CD4-positive, alpha-beta T cell (primary cell): Measurements from ENCODE around the gene ARID1B. TPM values are rescaled to one million over a fixed set of nuclear protein-coding genes. Genes with fewer than 3 reads are reported as not detected.

ENCODE experiments used
- ATAC-seq: fragments of 200-7000 bp; cut with Tn5 transposase; one replicate; pipeline ENCODE4 v1.10.0; 2022; ENCODE audit warnings: mild to moderate bottlenecking; ENCODE audit not compliant: poor library complexity
- CTCF ChIA-PET: fragments of 350-600 bp; sonication (Branson Sonifier 250); formaldehyde crosslinking; loops from one replicate; lab custom pipeline; 2021; ENCODE audit warnings: antibody characterized with exemption, inconsistent platforms; lab: Charles Lee
- POLR2A ChIA-PET: fragments of 350-600 bp; sonication (Branson Sonifier 250); formaldehyde crosslinking; loops from one replicate; lab custom pipeline; 2021; ENCODE audit warnings: antibody characterized with exemption, inconsistent platforms; lab: Charles Lee
- DNase-seq, 14 experiments: peaks; one replicate each; pipeline ENCODE4 v3.0.0-alpha.2; 2013 to 2020; ENCODE audit warnings: mixed read lengths in 2 of 14
- H3K27ac ChIP-seq, 2 donors: one replicate each; pipeline versions ENCODE4 v1.5.1 to v1.7.0; 2013; ENCODE audit warnings: low read length in 2 of 2, low read depth in 1 of 2, mild to moderate bottlenecking in 1 of 2
- H3K27me3 ChIP-seq, 2 experiments: 1 replicate in 1 of 2; 2 replicates in 1 of 2; pipeline versions ENCODE4 v1.6.1 to v1.7.0; 2013; ENCODE audit warnings: low read length in 2 of 2, control low read depth in 1 of 2, mild to moderate bottlenecking in 1 of 2, moderate library complexity in 1 of 2; ENCODE audit not compliant: insufficient read depth in 2 of 2, control insufficient read depth in 1 of 2
- H3K36me3 ChIP-seq: one replicate; pipeline ENCODE4 v1.6.1; 2013; ENCODE audit warnings: low read length, control low read depth; ENCODE audit not compliant: insufficient read depth
- H3K4me1 ChIP-seq: one replicate; pipeline ENCODE4 v1.6.1; 2013; ENCODE audit warnings: low read length, control low read depth; ENCODE audit not compliant: insufficient read depth
- H3K4me3 ChIP-seq: one replicate; pipeline ENCODE4 v1.5.1; 2013; ENCODE audit warnings: mild to moderate bottlenecking, low read length, moderate library complexity
- H3K9me3 ChIP-seq, 2 experiments: 1 replicate in 1 of 2; 2 replicates in 1 of 2; pipeline versions ENCODE4 v1.6.1 to v1.7.0; 2013; ENCODE audit warnings: low read length in 2 of 2, mild to moderate bottlenecking in 2 of 2, control low read depth in 1 of 2, moderate library complexity in 1 of 2; ENCODE audit not compliant: control insufficient read depth in 1 of 2, insufficient read depth in 1 of 2
- H3K27ac Mint-ChIP-seq: one replicate; pipeline ENCODE4 v1.8.0; 2020; ENCODE audit warnings: mixed read lengths
- H3K27me3 Mint-ChIP-seq: one replicate; pipeline ENCODE4 v1.8.0; 2021; ENCODE audit warnings: mixed read lengths
- H3K36me3 Mint-ChIP-seq: one replicate; pipeline ENCODE4 v1.8.0; 2021; ENCODE audit warnings: low read depth, mixed read lengths
- H3K4me1 Mint-ChIP-seq: one replicate; pipeline ENCODE4 v1.8.0; 2021; ENCODE audit warnings: low read depth, mixed read lengths
- H3K4me3 Mint-ChIP-seq: one replicate; pipeline ENCODE4 v1.8.0; 2020; ENCODE audit warnings: mild to moderate bottlenecking, mixed read lengths
- H3K9me3 Mint-ChIP-seq: one replicate; pipeline ENCODE4 v1.8.0; 2020; ENCODE audit warnings: mixed read lengths
- CTCF ChIP-seq: fragments of 200-600 bp; IDR thresholded peaks from one replicate; pipeline ENCODE4 v1.8.0; 2022; ENCODE audit warnings: antibody characterized with exemption, mild to moderate bottlenecking
- intact Hi-C, 2 experiments: fragments of 100-400 bp; cut with DNase I in 1 of 2; cut with micrococcal nuclease in 1 of 2; formaldehyde crosslinking; loops; one replicate each; pipeline versions ENCODE4 v1.15.1 to v1.9.0; 2023 to 2025; cut with DNase I, micrococcal nuclease
- total RNA-seq, 174 experiments: library from RNA in 2 of 174; stranded (reverse) in 2 of 174; gene quantifications; one replicate each; pipeline ENCODE4 v1.2.3 and lab custom pipeline; 2021 to 2026

ARID1B gene
- total RNA-seq, 2 experiments from 2014 or later, result 120 to 125 TPM

- no peaks in the 10 kb centered on the region for H3K36me3 Mint-ChIP-seq
- CTCF ChIA-PET, result no interaction called here
Measured at GRCh38 chr6:156957931-156958547, 180.9 kb downstream of the ARID1B start.

DNA sequence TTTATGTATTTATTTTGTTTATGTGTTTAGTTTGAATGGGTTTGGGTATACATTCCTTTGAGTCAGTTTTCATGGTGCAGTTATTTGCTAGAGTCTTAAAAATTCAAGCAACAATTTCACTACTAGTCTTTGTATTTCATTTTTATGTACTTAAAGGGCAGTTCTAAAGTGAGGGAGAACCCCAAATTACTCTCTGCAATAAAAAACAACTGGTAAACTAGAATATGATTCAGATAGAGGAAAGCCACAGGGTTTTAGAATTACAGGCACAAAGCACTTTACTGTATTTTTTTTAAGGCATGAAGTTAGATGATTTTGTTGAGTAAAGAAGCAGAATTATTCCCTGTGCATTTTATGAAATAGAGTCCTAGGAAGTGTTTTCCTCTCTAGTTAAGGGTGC is 183.3 kb downstream of the ARID1B start:
- no peak for ATAC-seq
- H3K4me3 Mint-ChIP-seq, result no peak overlapping the region

More at GRCh38 chr6:156957931-156958547, 180.9 kb downstream of the ARID1B start:
- Histone ChIP-seq H3K27ac (no peak overlapping the region), H3K4me1 (peaks cover 28% of the 10 kb centered on the region), H3K9me3 (peaks cover 0 to 8% of the 10 kb centered on the region in 2 experiments), H3K36me3 (peaks cover 4% of the 10 kb centered on the region), H3K27me3 (no peaks in the 10 kb centered on the region), H3K4me3 (no peak overlapping the region)
- Mint-ChIP-seq H3K27ac (no peak overlapping the region), H3K4me3 (no peak overlapping the region), H3K9me3 (no peaks in the 10 kb centered on the region), H3K4me1 (peaks cover 71% of the 10 kb centered on the region), H3K27me3 (no peaks in the 10 kb centered on the region)
- TF ChIP-seq CTCF, result no peak
- DNase-seq (no peak), ATAC-seq (no peak)
- POLR2A ChIA-PET, result no interaction called here
- intact Hi-C loops, result loop anchor here in 1 of 2 experiments (10.0 kb wide), 1 partner anchor 393 kb away; no protein-coding TSS in a partner anchor

GRCh38 chr6:156961282-156961892 is 184.2 kb downstream of the ARID1B start:
- Mint-ChIP-seq H3K27ac (no peak overlapping the region), H3K36me3 (no peaks in the 10 kb centered on the region), H3K4me1 (peaks cover 66% of the 10 kb centered on the region), H3K27me3 (no peaks in the 10 kb centered on the region), H3K4me3 (no peak overlapping the region), H3K9me3 (no peaks in the 10 kb centered on the region)
- Histone ChIP-seq H3K4me3 (no peak overlapping the region), H3K27me3 (no peaks in the 10 kb centered on the region), H3K9me3 (peaks cover 0 to 8% of the 10 kb centered on the region in 2 experiments), H3K4me1 (peaks cover 16% of the 10 kb centered on the region), H3K27ac (no peak overlapping the region), H3K36me3 (peaks cover 4% of the 10 kb centered on the region)
- intact Hi-C loops, result no loop called here
- ATAC-seq, result no peak
- ChIA-PET CTCF (no interaction called here), POLR2A (interaction anchor here (1.4 kb wide), 1 partner anchor 55 kb away, joined by 3 read pairs; no protein-coding TSS in a partner anchor)
- no peak for TF ChIP-seq CTCF
- DNase-seq, result no peak

More for the DNA sequence above, 183.3 kb downstream of the ARID1B start:
- intact Hi-C loops, result no loop called here
- Histone ChIP-seq H3K36me3 (peaks cover 4% of the 10 kb centered on the region), H3K4me1 (peaks cover 24% of the 10 kb centered on the region), H3K9me3 (peaks cover 0 to 8% of the 10 kb centered on the region in 2 experiments), H3K27me3 (no peaks in the 10 kb centered on the region), H3K27ac (no peak overlapping the region), H3K4me3 (no peak overlapping the region)
- CTCF ChIA-PET, result no interaction called here
- POLR2A ChIA-PET, result no interaction called here
- TF ChIP-seq CTCF, result no peak
- H3K27ac Mint-ChIP-seq, result no peak overlapping the region
- H3K27me3 Mint-ChIP-seq, result no peaks in the 10 kb centered on the region
- no peaks in the 10 kb centered on the region for H3K36me3 Mint-ChIP-seq
- H3K4me1 Mint-ChIP-seq, result peaks cover 72% of the 10 kb centered on the region
- H3K9me3 Mint-ChIP-seq, result no peaks in the 10 kb centered on the region
- DNase-seq, result no peak
